Left ventricle myocardium inferior (tissue), 1 donor: ENCODE results near the gene CCDC40. TPM values are rescaled to one million over a fixed set of nuclear protein-coding genes. Genes with fewer than 3 reads are reported as not detected.
"Not testable (repeated sequence)": the region's sequence is repeated elsewhere in the genome, so short reads cannot be mapped to it uniquely, and the experiment has no call there.

Source experiments
- DNase-seq: peaks from one replicate; pipeline ENCODE4 v3.0.0-alpha.2; 2020
- H3K27ac ChIP-seq: fragments of 200-600 bp; replicated peaks from 2 replicates; pipeline ENCODE4 v1.8.0; 2021
- H3K27me3 ChIP-seq: fragments of 200-600 bp; 2 replicates; pipeline ENCODE4 v1.8.0; 2021; ENCODE audit warnings: low read depth
- H3K36me3 ChIP-seq: fragments of 200-600 bp; 2 replicates; pipeline ENCODE4 v1.8.0; 2021
- H3K4me1 ChIP-seq: fragments of 200-600 bp; 2 replicates; pipeline ENCODE4 v1.8.0; 2021
- H3K4me3 ChIP-seq: fragments of 200-600 bp; 2 replicates; pipeline ENCODE4 v1.8.0; 2021; ENCODE audit warnings: mild to moderate bottlenecking, moderate library complexity
- H3K9me3 ChIP-seq: fragments of 200-600 bp; replicated peaks from 2 replicates; pipeline ENCODE4 v1.8.0; 2021
- CTCF ChIP-seq: fragments of 200-600 bp; IDR thresholded peaks from 2 replicates; pipeline ENCODE4 v1.8.0; 2021; ENCODE audit warnings: antibody characterized with exemption, mild to moderate bottlenecking, borderline replicate concordance
- intact Hi-C: fragments of 100-400 bp; cut with micrococcal nuclease; formaldehyde crosslinking; loops from one replicate; pipeline ENCODE4 v1.11.0; 2022
- total RNA-seq: library from RNA; stranded (reverse); fragmentation: NEBNext Ultra II Directional; extraction: Animal tissue kit (Norgen Biotek cat#: 25700); gene quantifications from one replicate; pipeline ENCODE4 v1.2.1, GENCODE V29; 2021
- donor health status: DM: no; HTN: yes; CAD: no; lungs with severe emphysema.

Gene CCDC40
- total RNA-seq, 1 donor from 2014 or later, result 7.7 TPM

DNA sequence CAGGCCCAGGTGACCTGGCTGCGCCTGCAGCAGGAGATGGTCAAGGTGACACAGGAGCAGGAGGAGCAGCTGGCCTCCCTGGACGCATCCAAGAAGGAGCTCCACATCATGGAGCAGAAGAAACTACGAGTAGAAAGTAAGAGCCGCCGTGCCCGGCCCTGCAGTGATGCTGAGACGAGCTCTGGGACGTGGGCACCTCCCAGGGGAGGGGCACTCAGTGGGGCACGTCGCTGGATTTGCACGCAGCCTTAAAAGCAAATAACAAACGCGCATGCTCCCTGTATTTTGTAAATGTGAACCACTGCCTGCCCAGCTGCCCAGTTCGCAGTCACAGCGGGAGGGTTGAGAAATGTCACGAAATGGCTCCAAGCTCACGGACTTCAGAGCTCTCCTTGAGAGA lies 49.6 kb downstream of the CCDC40 start:
- peaks cover 6% of the 10 kb centered on the region for H3K4me1 ChIP-seq
- TF ChIP-seq CTCF, result no peak
- no peak overlapping the region for H3K27ac ChIP-seq
- no peaks in the 10 kb centered on the region for H3K27me3 ChIP-seq
- DNase-seq, result no peak
- no peaks in the 10 kb centered on the region for H3K9me3 ChIP-seq
- intact Hi-C loops, result no loop called here
- no peaks in the 10 kb centered on the region for H3K36me3 ChIP-seq
- no peak overlapping the region for H3K4me3 ChIP-seq

GRCh38 chr17:80086616-80087015 lies 50.2 kb downstream of the CCDC40 start:
- intact Hi-C loops, result no loop called here
- DNase-seq, result no peak

GRCh38 chr17:80087346-80088265 lies 51.2 kb downstream of the CCDC40 start:
- no peaks in the 10 kb centered on the region for H3K9me3 ChIP-seq
- H3K4me1 ChIP-seq, result peaks cover 3% of the 10 kb centered on the region
- H3K27ac ChIP-seq, result no peak overlapping the region
- no peaks in the 10 kb centered on the region for H3K36me3 ChIP-seq
- H3K27me3 ChIP-seq, result no peaks in the 10 kb centered on the region
- DNase-seq, result no peak
- TF ChIP-seq CTCF, result no peak
- intact Hi-C loops, result no loop called here
- H3K4me3 ChIP-seq, result no peak overlapping the region

More at GRCh38 chr17:80086616-80087015, 50.2 kb downstream of the CCDC40 start:
- H3K9me3 ChIP-seq, result no peaks in the 10 kb centered on the region
- no peak for TF ChIP-seq CTCF
- peaks cover 6% of the 10 kb centered on the region for H3K4me1 ChIP-seq
- no peaks in the 10 kb centered on the region for H3K27me3 ChIP-seq
- no peak overlapping the region for H3K4me3 ChIP-seq
- H3K27ac ChIP-seq, result no peak overlapping the region
- H3K36me3 ChIP-seq, result no peaks in the 10 kb centered on the region

- TF ChIP-seq CTCF, result no peak
- Histone ChIP-seq H3K36me3 (no peaks in the 10 kb centered on the region), H3K4me1 (no peaks in the 10 kb centered on the region), H3K9me3 (no peaks in the 10 kb centered on the region), H3K27me3 (no peaks in the 10 kb centered on the region), H3K4me3 (no peak overlapping the region), H3K27ac (no peak overlapping the region)
- DNase-seq, result no peak
- intact Hi-C loops, result no loop called here
These were observed 53.3 kb downstream of the CCDC40 start for GRCh38 chr17:80089762-80090161.

GRCh38 chr17:80090164-80090563 lies 53.7 kb downstream of the CCDC40 start:
- intact Hi-C loops, H3K4me1 ChIP-seq, H3K36me3 ChIP-seq, DNase-seq, H3K27me3 ChIP-seq, H3K9me3 ChIP-seq, H3K4me3 ChIP-seq, H3K27ac ChIP-seq: not testable (repeated sequence)

DNA sequence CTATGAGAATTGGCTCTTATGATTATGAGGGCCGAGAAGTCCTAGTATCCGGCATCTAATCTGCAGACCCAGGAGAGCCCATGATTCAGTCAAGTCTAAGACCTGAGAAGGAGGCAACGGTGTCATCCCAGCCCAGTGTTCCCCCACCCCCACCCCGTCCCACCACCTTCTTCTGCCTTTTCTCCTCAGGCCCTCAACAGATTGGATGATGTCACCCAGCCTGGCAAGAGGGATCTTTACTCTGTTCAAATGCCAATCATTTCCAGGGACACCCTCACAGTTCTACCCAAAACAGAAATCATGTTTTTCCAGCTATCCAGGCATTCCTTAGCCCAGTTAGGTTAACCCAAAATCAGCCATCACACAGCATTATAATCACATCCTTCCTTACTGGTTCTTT lies 54.9 kb downstream of the CCDC40 start:
- no peaks in the 10 kb centered on the region for H3K4me1 ChIP-seq
- intact Hi-C loops, result no loop called here
- H3K27me3 ChIP-seq, result no peaks in the 10 kb centered on the region
- no peak for DNase-seq
- H3K36me3 ChIP-seq, result no peaks in the 10 kb centered on the region
- no peak overlapping the region for H3K4me3 ChIP-seq
- H3K9me3 ChIP-seq, result no peaks in the 10 kb centered on the region
- no peak overlapping the region for H3K27ac ChIP-seq
- no peak for TF ChIP-seq CTCF
